Erythroblast (primary cell): Measurements from ENCODE around the gene GLT8D2.

Experiments
- GATA1 ChIP-seq: IDR thresholded peaks from 2 replicates; pipeline ENCODE4 v1.6.1; 2011; ENCODE audit warnings: low read depth, mild to moderate bottlenecking, control low read depth, low read length, moderate library complexity
- POLR2A ChIP-seq: IDR thresholded peaks from 2 replicates; pipeline ENCODE4 v1.6.1; 2011; ENCODE audit warnings: mild to moderate bottlenecking, low read length

DNA sequence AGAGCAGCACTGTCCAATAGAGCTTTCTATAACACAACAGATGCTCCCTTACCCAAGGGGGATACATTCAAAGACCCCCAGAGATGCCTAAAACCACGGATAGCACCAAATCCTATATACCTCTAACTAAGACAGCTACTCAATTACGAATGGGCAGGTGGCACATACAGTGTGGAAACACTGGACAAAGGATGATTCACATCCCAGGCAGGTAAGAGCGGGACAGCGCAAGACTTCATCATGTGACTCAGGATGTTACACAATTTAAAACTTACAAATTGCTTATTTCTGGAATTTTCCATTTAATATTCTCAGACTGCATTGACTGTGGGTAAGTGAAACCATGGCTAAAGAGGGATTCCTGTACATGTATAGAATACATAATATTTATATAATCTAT lies 8.8 kb upstream of the GLT8D2 start:
- TF ChIP-seq POLR2A, result no peak
- no peak for TF ChIP-seq GATA1
